NCI-H524 (cell line): Measurements from ENCODE around the gene ITGAD.

ENCODE experiments used
- DNase-seq, 2 experiments: peaks; one replicate each; lab custom pipeline; 2025; lab: John Stamatoyannopoulos, UW

ITGAD gene

DNA sequence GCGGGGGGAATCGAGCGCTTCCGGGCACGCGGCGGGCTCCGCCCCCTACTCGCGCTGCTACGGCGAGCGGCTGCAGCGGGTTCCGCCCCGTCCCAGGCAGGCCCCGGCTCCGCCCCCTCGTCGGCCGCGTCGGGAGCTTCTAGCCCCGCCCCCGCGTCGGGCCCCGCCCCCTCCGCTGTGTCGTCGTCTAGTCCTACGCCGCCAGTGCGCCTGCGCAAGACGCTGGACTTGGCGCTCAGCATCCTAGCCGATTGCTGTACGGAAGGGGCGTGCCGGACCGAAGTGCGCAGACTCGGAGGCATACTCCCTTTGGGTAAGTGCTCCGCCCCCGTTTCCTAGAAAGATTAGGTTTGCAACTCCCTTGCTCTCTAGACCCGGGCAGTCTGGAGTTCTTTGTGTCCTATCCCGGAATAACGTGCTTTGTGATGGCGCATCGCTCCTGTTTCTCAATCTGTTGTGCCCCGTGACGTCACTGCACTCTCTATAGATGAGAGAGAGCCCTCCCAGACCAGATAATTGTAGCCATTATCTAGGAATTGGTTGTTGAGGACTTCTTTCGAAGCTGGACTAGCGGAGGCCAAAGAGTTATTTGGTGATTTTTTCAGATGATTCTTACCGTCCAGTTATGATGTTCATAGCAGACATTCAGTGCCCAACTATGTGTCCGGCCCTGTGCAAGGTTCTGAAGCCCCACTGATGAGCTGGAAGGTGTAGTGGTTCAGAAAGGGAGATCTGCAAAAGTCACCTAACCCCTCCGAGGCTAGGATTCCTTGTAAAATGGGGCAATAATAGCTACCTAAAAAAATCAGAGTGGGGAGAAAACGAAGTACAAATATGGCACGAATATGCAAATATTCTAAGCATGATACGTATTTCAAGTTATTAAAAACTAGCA is 66.8 kb downstream of the ITGAD start:
- DNase-seq, result peak; percentile 99

- DNase-seq, result peak in 1 of 2 experiments; percentile 30
Measured at GRCh38 chr16:31460582-31461002, 67.5 kb downstream of the ITGAD start.

DNA sequence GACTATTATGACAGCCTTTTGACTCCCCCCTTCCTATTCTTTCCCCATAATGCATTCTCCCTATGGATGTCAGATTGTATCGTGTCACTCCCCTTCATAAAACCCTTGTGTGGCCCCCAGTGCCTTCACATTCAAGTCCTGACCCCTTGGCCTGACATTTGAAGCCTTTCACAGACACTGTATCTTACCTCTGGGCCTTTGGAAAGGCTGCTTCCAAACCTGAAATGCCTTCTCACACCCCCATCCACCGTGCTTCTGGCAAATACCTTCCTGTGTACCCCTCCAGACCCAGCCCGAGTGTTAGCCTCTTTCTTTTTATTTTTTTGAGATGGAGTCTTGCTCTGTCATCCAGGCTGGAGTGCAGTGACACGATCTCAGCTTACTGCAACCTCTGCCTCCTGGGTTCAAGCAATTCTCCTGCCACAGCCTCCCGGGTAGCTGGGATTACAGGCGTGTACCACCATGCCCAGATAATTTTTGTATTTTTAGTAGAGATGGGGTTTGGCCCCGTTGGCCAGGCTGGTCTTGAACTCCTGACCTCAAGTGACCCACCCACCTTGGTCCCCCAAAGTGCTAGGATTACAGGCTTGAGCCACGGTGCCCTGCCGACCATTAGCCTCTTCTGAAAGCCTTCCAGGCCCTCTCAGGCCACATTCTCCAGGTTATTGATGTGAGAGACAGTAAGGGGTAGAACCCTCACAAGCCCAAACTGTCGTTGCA is 68.2 kb downstream of the ITGAD start:
- no peak for DNase-seq

DNA sequence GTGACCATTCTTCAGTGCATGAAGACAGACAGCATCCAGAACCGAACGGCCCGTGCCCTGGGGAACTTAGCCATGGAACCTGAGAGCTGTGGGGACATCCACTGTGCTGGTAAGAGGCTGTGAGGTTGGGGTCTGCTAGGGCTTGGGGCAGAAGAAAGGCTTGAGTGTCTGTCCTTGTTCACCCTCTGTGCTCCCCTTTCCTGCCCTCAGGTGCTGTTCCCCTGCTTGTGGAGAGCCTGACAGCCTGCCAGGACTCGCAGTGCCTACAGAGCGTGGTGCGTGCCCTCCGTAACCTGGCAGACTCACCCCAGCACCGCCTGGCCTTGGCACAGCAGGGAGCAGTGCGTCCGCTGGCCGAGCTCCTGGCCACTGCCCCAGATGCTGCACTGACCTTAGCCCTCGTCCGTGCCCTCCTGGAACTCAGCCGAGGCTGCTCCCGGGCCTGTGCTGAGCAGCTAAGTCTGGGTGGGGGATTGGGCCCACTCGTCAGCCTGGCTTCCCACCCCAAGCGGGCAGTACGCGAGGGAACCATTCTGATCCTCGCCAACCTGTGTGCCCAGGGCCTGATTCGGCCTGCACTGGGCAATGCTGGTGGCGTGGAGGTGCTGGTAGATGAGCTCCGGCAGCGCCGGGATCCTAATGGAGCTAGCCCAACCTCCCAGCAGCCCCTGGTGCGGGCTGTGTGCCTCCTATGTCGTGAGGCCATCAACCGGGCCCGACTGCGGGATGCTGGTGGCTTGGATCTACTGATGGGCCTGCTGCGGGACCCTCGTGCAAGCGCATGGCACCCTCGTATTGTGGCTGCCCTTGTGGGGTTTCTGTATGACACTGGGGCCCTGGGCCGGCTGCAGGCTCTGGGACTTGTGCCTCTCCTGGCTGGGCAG is 69.0 kb downstream of the ITGAD start:
- DNase-seq, result no peak

DNA sequence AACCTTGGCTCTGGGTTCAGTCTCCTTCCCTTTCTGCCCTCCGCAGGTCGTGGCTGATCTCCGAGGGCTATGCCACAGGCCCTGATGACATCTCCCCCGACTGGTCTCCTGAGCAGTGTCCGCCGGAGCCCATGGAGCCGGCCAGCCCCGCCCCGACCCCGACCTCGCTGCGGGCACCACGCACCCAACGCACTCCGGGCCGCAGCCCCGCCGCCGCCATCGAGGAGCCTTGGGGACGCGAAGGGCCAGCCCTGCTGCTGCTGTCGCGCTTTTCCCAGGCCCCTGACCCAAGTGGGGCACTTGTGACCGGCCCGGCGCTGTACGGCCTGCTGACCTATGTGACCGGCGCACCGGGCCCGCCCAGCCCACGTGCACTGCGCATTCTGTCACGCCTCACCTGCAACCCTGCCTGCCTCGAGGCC is 71.2 kb downstream of the ITGAD start:
- DNase-seq, result no peak

- no peak for DNase-seq
Measured at GRCh38 chr16:31464781-31465260, 71.7 kb downstream of the ITGAD start.

DNA sequence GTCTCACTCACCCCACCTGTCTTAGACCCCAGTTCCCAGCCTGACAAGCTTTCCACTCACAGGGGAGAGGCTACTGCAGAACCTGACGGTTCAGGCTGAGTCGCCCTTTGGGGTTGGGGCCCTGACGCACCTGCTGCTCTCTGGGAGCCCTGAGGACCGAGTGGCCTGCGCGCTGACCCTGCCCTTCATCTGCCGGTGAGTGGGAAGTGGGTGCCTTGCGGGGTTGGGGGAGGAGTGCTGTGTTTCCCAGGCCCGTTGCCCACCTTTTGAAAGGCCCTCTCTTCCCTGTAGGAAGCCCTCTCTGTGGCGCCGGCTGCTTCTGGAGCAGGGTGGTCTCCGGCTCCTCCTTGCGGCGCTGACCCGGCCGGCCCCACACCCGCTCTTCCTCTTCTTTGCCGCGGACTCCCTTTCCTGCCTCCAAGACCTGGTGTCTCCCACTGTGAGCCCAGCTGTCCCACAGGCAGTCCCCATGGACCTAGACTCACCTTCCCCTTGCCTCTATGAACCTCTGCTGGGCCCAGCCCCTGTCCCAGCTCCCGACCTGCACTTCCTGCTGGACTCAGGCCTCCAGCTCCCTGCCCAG is 72.7 kb downstream of the ITGAD start:
- DNase-seq, result no peak

- DNase-seq, result no peak
Measured at GRCh38 chr16:31466381-31466841, 73.3 kb downstream of the ITGAD start.

DNA sequence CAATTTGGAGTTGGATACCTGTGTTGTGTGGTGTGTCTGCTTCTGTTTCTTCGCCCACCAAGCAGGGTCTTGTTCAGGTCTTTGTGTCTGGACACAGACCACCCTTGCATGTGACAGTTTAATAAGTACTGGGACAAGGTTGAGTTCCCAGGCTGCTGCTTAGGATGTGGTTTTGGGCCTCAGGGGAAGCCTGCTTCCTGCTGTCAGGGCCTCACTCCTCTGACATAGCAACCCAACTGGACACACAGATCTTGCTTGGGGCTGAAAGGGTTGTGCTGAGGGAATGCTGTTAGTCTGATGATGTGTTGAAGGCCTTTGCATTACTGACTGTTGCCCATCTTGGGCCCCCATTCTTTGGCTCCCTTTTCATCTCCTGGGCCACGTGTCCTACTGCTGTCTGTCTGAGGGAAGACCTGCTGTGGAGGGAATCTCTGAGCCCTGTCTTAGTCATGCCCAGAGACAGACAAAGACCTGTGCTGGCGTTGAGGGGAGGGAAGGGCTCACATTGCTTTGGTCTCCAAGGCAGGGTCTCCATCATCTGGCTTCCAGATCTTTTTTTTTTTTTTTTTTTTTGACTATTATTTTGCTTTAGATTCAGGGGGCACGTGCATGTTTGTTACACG is 74.1 kb downstream of the ITGAD start:
- no peak for DNase-seq

- no peak for DNase-seq
Measured at GRCh38 chr16:31467858-31468257, 74.7 kb downstream of the ITGAD start.

GRCh38 chr16:31470615-31471014 is 77.5 kb downstream of the ITGAD start:
- no peak for DNase-seq

DNA sequence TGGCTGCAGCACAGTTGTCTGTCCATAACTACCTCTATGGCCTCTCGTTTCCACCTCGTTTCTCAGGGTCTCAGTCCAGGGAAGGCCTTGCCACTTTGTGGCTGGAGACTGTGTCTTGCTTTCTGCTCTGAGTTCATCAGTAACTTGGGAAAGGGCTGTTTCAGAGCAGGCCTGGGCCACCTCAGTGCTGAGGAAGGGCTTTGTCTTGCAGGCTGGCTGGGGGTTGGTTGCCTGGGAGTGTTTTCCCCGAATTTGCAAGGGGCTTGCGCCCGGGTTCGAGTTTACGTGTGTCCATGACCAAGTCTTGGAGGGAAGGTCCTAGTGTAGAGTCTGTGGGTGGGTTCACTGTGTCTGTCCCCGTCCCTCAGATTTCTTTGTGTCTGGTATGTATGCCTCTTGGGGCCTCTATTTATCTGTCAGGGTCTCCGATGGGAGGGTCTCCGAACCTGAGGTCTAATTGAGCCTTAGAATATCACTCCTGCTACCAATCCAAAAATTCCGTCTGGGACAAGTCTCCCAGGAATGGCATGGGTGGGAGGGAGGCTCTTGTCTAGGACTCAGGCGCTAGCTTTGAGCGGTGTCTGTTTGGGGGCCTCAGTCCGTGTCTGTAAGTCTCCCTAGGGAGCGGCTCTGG is 78.2 kb downstream of the ITGAD start:
- peak in 1 of 2 experiments; percentile 35 for DNase-seq

- DNase-seq, result peak in 1 of 2 experiments; percentile 36
Measured at GRCh38 chr16:31471875-31472708, 79.0 kb downstream of the ITGAD start, which contains the start of gene TGFB1I1. Gene TGFB1I1 (plus strand): TSS chr16:31472152. CDS start chr16:31472189, 37 bp downstream.

- peak; percentile 31 to 63 for DNase-seq
Measured at GRCh38 chr16:31472709-31473203, 79.6 kb downstream of the ITGAD start.

GRCh38 chr16:31473264-31473984 is 80.3 kb downstream of the ITGAD start:
- no peak for DNase-seq

DNA sequence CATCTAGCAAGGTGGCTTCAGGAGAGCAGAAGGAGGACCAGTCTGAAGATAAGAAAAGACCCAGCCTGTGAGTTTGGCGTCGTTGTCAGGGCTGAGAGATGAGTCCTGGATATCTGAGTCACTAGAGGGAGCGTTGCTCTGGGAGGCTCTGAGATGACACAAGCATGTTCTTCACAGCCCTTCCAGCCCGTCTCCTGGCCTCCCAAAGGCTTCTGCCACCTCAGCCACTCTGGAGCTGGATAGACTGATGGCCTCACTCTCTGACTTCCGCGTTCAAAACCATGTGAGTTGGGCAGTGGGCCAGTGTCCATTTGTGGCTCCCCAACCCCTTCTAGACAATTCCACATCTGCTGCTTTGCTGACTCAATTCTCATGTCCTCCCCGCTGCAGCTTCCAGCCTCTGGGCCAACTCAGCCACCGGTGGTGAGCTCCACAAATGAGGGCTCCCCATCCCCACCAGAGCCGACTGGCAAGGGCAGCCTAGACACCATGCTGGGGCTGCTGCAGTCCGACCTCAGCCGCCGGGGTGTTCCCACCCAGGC is 81.1 kb downstream of the ITGAD start:
- DNase-seq, result no peak

- DNase-seq, result no peak
Measured at GRCh38 chr16:31474773-31475738, 81.9 kb downstream of the ITGAD start.
